WTC11 (cell line): ENCODE results near the gene ABI2.

ENCODE experiments used
- CBFB ChIP-seq: sonication (generic); formaldehyde crosslinking; IDR thresholded peaks from 2 replicates; pipeline ENCODE4 v1.8.1; 2022; ENCODE audit warnings: mild to moderate bottlenecking, low read depth, missing genetic modification reagents
- CREM ChIP-seq: sonication (generic); formaldehyde crosslinking; IDR thresholded peaks from 2 replicates; pipeline ENCODE4 v1.8.1; 2022; ENCODE audit warnings: mild to moderate bottlenecking, missing genetic modification reagents, moderate library complexity
- E2F4 ChIP-seq: sonication (generic); formaldehyde crosslinking; IDR thresholded peaks from 2 replicates; pipeline ENCODE4 v1.8.1; 2022; ENCODE audit warnings: low read depth, mild to moderate bottlenecking, moderate library complexity, missing genetic modification reagents, borderline replicate concordance
- E2F5 ChIP-seq: sonication (generic); formaldehyde crosslinking; IDR thresholded peaks from 2 replicates; pipeline ENCODE4 v1.8.1; 2022; ENCODE audit warnings: mild to moderate bottlenecking, moderate library complexity, missing genetic modification reagents
- ESRRA ChIP-seq: sonication (generic); formaldehyde crosslinking; IDR thresholded peaks from 2 replicates; pipeline ENCODE4 v1.8.1; 2022; ENCODE audit warnings: mild to moderate bottlenecking, missing genetic modification reagents, borderline replicate concordance
- ETV6 ChIP-seq: sonication (generic); formaldehyde crosslinking; IDR thresholded peaks from 2 replicates; pipeline ENCODE4 v1.8.1; 2022; ENCODE audit warnings: mild to moderate bottlenecking, missing genetic modification reagents
- MAX ChIP-seq: sonication (generic); formaldehyde crosslinking; IDR thresholded peaks from 2 replicates; pipeline ENCODE4 v1.8.0; 2022; ENCODE audit warnings: mild to moderate bottlenecking, missing genetic modification reagents
- NR1H2 ChIP-seq: sonication (generic); formaldehyde crosslinking; IDR thresholded peaks from 2 replicates; pipeline ENCODE4 v1.9.0; 2021; ENCODE audit warnings: mild to moderate bottlenecking, moderate library complexity, missing genetic modification reagents
- SOX15 ChIP-seq: fragments of 250-450 bp; sonication (Bioruptor Pico); IDR thresholded peaks from 2 replicates; pipeline ENCODE4 v1.9.0; 2021; ENCODE audit warnings: mild to moderate bottlenecking
- SP1 ChIP-seq: sonication (generic); formaldehyde crosslinking; conservative IDR thresholded peaks from 2 replicates; pipeline ENCODE4 v1.8.1; 2022; ENCODE audit warnings: missing genetic modification reagents
- TF ChIP-seq, protein P1 (sequence below): sonication (generic); formaldehyde crosslinking; IDR thresholded peaks from 2 replicates; pipeline ENCODE4 v1.8.1; 2022; ENCODE audit warnings: low read depth, missing genetic modification reagents, borderline replicate concordance
- TF ChIP-seq, protein P2 (sequence below): fragments of 200-600 bp; IDR thresholded peaks from 2 replicates; pipeline ENCODE4 v1.8.0; 2022; ENCODE audit warnings: antibody characterized with exemption
- TF ChIP-seq, protein P3 (sequence below): sonication (generic); formaldehyde crosslinking; IDR thresholded peaks from 2 replicates; pipeline ENCODE4 v1.8.0; 2022; ENCODE audit warnings: mild to moderate bottlenecking, missing genetic modification reagents
- TF ChIP-seq, protein P4 (sequence below): sonication (generic); formaldehyde crosslinking; conservative IDR thresholded peaks from 2 replicates; pipeline ENCODE4 v1.8.1; 2023; ENCODE audit warnings: mild to moderate bottlenecking, low read depth, missing genetic modification reagents, moderate library complexity

DNA sequence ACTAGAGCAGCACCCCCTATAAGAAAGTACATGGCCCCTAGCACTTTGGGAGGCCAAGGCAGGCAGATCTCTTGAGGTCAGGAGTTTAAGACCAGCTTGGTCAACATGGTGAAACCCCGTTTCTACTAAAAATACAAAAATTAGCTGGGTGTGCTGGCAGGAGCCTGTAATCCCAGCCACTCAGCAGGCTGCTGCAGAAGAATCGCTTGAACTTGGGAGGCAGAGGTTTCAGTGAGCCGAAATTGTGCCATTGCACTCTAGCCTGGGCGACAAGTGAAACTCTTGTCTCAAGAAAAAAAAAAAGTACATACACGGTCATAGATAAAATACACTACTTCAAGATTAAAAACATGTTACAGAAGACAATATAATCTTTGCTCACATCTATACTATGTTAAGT is 143.1 kb downstream of the ABI2 start:
- TF ChIP-seq, protein P1, sequence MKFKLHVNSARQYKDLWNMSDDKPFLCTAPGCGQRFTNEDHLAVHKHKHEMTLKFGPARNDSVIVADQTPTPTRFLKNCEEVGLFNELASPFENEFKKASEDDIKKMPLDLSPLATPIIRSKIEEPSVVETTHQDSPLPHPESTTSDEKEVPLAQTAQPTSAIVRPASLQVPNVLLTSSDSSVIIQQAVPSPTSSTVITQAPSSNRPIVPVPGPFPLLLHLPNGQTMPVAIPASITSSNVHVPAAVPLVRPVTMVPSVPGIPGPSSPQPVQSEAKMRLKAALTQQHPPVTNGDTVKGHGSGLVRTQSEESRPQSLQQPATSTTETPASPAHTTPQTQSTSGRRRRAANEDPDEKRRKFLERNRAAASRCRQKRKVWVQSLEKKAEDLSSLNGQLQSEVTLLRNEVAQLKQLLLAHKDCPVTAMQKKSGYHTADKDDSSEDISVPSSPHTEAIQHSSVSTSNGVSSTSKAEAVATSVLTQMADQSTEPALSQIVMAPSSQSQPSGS (CRISPR knock-in tag), result no peak
- TF ChIP-seq, protein P2, sequence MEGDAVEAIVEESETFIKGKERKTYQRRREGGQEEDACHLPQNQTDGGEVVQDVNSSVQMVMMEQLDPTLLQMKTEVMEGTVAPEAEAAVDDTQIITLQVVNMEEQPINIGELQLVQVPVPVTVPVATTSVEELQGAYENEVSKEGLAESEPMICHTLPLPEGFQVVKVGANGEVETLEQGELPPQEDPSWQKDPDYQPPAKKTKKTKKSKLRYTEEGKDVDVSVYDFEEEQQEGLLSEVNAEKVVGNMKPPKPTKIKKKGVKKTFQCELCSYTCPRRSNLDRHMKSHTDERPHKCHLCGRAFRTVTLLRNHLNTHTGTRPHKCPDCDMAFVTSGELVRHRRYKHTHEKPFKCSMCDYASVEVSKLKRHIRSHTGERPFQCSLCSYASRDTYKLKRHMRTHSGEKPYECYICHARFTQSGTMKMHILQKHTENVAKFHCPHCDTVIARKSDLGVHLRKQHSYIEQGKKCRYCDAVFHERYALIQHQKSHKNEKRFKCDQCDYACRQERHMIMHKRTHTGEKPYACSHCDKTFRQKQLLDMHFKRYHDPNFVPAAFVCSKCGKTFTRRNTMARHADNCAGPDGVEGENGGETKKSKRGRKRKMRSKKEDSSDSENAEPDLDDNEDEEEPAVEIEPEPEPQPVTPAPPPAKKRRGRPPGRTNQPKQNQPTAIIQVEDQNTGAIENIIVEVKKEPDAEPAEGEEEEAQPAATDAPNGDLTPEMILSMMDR, result no peak
- TF ChIP-seq SP1 (CRISPR knock-in tag) (no peak), SOX15 (CRISPR knock-in tag) (no peak), ESRRA (CRISPR knock-in tag) (no peak), E2F4 (CRISPR knock-in tag) (no peak), ETV6 (CRISPR knock-in tag) (no peak), NR1H2 (CRISPR knock-in tag) (no peak), CREM (CRISPR knock-in tag) (no peak), MAX (no peak), E2F5 (CRISPR knock-in tag) (no peak), CBFB (no peak)
- TF ChIP-seq, protein P3, sequence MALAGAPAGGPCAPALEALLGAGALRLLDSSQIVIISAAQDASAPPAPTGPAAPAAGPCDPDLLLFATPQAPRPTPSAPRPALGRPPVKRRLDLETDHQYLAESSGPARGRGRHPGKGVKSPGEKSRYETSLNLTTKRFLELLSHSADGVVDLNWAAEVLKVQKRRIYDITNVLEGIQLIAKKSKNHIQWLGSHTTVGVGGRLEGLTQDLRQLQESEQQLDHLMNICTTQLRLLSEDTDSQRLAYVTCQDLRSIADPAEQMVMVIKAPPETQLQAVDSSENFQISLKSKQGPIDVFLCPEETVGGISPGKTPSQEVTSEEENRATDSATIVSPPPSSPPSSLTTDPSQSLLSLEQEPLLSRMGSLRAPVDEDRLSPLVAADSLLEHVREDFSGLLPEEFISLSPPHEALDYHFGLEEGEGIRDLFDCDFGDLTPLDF (CRISPR knock-in tag), result no peak
- TF ChIP-seq, protein P4, sequence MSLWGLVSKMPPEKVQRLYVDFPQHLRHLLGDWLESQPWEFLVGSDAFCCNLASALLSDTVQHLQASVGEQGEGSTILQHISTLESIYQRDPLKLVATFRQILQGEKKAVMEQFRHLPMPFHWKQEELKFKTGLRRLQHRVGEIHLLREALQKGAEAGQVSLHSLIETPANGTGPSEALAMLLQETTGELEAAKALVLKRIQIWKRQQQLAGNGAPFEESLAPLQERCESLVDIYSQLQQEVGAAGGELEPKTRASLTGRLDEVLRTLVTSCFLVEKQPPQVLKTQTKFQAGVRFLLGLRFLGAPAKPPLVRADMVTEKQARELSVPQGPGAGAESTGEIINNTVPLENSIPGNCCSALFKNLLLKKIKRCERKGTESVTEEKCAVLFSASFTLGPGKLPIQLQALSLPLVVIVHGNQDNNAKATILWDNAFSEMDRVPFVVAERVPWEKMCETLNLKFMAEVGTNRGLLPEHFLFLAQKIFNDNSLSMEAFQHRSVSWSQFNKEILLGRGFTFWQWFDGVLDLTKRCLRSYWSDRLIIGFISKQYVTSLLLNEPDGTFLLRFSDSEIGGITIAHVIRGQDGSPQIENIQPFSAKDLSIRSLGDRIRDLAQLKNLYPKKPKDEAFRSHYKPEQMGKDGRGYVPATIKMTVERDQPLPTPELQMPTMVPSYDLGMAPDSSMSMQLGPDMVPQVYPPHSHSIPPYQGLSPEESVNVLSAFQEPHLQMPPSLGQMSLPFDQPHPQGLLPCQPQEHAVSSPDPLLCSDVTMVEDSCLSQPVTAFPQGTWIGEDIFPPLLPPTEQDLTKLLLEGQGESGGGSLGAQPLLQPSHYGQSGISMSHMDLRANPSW (CRISPR knock-in tag), result no peak
